Transverse colon (tissue), 4 donors: ENCODE measurements around the gene C5orf24. TPM values are rescaled to one million over a fixed set of nuclear protein-coding genes. Genes with fewer than 3 reads are reported as not detected.

Experiments
- DNase-seq: peaks from one replicate; pipeline ENCODE4 v3.0.0-alpha.2; 2019
- H3K27ac ChIP-seq, 4 donors: fragments of 200-600 bp; sonication (generic); 2 replicates each; pipeline ENCODE4 v1.5.1; 2016 to 2018; ENCODE audit warnings: inconsistent platforms in 4 of 4
- H3K27me3 ChIP-seq: fragments of 200-600 bp; sonication (generic); 2 replicates; pipeline ENCODE4 v1.5.1; 2017; ENCODE audit warnings: inconsistent platforms
- H3K36me3 ChIP-seq, 4 donors: fragments of 200-600 bp; sonication (generic); 2 replicates each; pipeline ENCODE4 v1.5.1; 2017 to 2019; ENCODE audit warnings: inconsistent platforms in 4 of 4
- H3K4me1 ChIP-seq, 4 donors: fragments of 200-600 bp; sonication (generic); 2 replicates each; pipeline ENCODE4 v1.5.1; 2017 to 2020; ENCODE audit warnings: inconsistent platforms in 4 of 4
- H3K4me3 ChIP-seq, 4 donors: fragments of 200-600 bp; sonication (generic); 1 replicate in 1 of 4; 2 replicates in 3 of 4; pipeline versions ENCODE4 v1.5.1 to v1.6.1; 2017 to 2019; ENCODE audit warnings: inconsistent platforms in 4 of 4
- H3K9me3 ChIP-seq, 2 donors: fragments of 200-600 bp; sonication (generic); 2 replicates each; pipeline ENCODE4 v1.5.1; 2017 to 2019; ENCODE audit warnings: inconsistent platforms in 2 of 2
- EP300 ChIP-seq: sonication (generic); formaldehyde crosslinking; IDR thresholded peaks from one replicate; pipeline ENCODE4 v1.6.1; 2017; ENCODE audit warnings: antibody characterized with exemption, low read depth
- POLR2A ChIP-seq: fragments of 450-650 bp; IDR thresholded peaks from one replicate; pipeline ENCODE4 v1.6.1; 2016; ENCODE audit warnings: antibody characterized with exemption, mild to moderate bottlenecking, moderate library complexity
- POLR2AphosphoS5 ChIP-seq, 3 donors: sonication (generic); formaldehyde crosslinking; IDR thresholded peaks; one replicate each; pipeline ENCODE4 v1.6.1; 2016; ENCODE audit warnings: antibody characterized with exemption in 3 of 3
- WGBS, 2 donors: methylation state at CpG; one replicate each; pipeline ENCODE4 v1.1.5; 2018; ENCODE audit warnings: low coverage in 1 of 2; 5-methylcytosine and 5-hydroxymethylcytosine counted together
- in situ Hi-C, 4 donors: fragments of 200-750 bp; cut with MboI; loops; one replicate each; pipeline versions ENCODE4 v1.15.0 to v1.15.1; 2017; ENCODE audit warnings: low sequenced_read_pairs in 3 of 4, low pct_ligation_motif_present in 1 of 4, low pct_unique_long_range_greater_than_20kb in 1 of 4
- intact Hi-C: fragments of 100-400 bp; cut with DNase I; formaldehyde crosslinking; loops from one replicate; pipeline ENCODE4 v1.15.1; 2023; ENCODE audit warnings: low total_unique reads
- total RNA-seq, 4 donors: library from RNA; depleted of rRNA; stranded (reverse); fragments of >200 nt; gene quantifications; one replicate each; pipeline ENCODE4 v1.1.0, GENCODE V29; 2016
- TF ChIP-seq, protein P1 (sequence below), 5 experiments: fragments of 200-600 bp in 3 of 5; fragments of 450-650 bp in 2 of 5; sonication (generic) in 3 of 5; IDR thresholded peaks; 1 replicate in 2 of 5; 2 replicates in 3 of 5; pipeline ENCODE4 v1.5.1; 2016 to 2017; ENCODE audit warnings: antibody characterized with exemption in 5 of 5, inconsistent platforms in 3 of 5, mild to moderate bottlenecking in 2 of 5, moderate library complexity in 1 of 5

The C5orf24 gene
- total RNA-seq, 4 donors from 2014 or later, result 22.8 to 41.9 (median 34.9) TPM

DNA sequence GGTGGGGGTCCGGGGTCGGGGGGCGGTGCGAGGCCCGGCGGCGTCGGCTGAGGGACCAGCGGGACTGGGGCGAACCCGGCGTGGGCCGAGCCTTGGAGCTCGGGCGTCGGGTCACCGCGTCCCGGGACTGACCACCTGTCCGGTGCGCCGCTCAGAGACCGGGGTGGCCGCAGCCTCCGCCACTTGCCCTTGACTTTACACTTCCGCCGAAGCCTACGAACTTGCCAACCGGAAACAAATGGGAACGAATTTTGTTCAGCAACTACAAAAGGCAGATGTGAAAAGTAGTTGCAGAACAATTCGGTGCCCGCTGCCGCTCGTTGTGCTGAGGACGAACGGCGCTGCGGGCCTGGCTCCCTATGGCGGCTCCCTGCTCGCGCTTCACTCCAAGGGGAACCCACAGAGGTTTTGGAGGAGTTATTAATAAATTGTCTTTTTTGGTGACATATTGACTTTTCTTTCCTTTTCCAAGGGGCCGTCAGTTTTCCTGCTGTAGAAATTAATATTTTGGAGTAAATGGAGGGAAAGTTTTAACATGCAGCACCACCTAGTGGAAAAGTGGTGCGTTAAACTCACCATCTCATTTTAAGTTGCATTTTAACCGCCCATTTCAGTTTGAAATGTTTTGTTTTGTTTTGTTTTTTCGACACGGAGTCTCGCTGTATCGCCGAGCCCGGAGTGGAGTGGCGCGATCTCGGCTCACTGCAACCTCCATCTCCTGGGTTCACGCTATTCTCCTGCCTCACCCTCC lies 59.7 kb downstream of the C5orf24 start:
- Histone ChIP-seq H3K27ac (peak overlapping the region; percentile 93 to 100 (median 100)), H3K36me3 (no peaks in the 10 kb centered on the region), H3K4me3 (peak overlapping the region; percentile 77 to 86 (median 80)), H3K9me3 (no peaks in the 10 kb centered on the region), H3K4me1 (peaks cover 0 to 5% (median 2%) of the 10 kb centered on the region in 4 donors), H3K27me3 (no peaks in the 10 kb centered on the region)
- in situ Hi-C loops, result loop anchor here in 2 of 4 donors (10.0 to 25.0 kb wide), 3 partner anchors 61 to 168 kb away; partner anchors contain the start of genes C5orf24 (in 1 of the 2) and CAMLG (in 1 of the 2)
- no peak for TF ChIP-seq EP300
- peak; percentile 7 for TF ChIP-seq POLR2A
- TF ChIP-seq, protein P1, sequence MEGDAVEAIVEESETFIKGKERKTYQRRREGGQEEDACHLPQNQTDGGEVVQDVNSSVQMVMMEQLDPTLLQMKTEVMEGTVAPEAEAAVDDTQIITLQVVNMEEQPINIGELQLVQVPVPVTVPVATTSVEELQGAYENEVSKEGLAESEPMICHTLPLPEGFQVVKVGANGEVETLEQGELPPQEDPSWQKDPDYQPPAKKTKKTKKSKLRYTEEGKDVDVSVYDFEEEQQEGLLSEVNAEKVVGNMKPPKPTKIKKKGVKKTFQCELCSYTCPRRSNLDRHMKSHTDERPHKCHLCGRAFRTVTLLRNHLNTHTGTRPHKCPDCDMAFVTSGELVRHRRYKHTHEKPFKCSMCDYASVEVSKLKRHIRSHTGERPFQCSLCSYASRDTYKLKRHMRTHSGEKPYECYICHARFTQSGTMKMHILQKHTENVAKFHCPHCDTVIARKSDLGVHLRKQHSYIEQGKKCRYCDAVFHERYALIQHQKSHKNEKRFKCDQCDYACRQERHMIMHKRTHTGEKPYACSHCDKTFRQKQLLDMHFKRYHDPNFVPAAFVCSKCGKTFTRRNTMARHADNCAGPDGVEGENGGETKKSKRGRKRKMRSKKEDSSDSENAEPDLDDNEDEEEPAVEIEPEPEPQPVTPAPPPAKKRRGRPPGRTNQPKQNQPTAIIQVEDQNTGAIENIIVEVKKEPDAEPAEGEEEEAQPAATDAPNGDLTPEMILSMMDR (IDR thresholded peaks at IDR 0.05), result peak; percentile 66 to 97 (median 84)
- DNase-seq, result peak; percentile 63
- 0 to 1% methylated on average over 15 to 44 of the region's 54 CpGs for WGBS, 2 donors
- intact Hi-C loops, result loop anchor here (5.0 kb wide), 1 partner anchor 58 kb away; the partner anchor contains the start of gene C5orf24

GRCh38 chr5:134906811-134907210 lies 61.0 kb downstream of the C5orf24 start:
- in situ Hi-C loops, result loop anchor here in 2 of 4 donors (10.0 to 25.0 kb wide), 3 partner anchors 62 to 170 kb away; partner anchors contain the start of genes C5orf24 (in 1 of the 2) and CAMLG (in 1 of the 2)
- peaks cover 0 to 5% (median 2%) of the 10 kb centered on the region in 4 donors for H3K4me1 ChIP-seq
- no peaks in the 10 kb centered on the region for H3K27me3 ChIP-seq
- H3K27ac ChIP-seq, result no peak overlapping the region
- TF ChIP-seq POLR2A (no peak), POLR2AphosphoS5 (IDR thresholded peaks at IDR 0.05) (no peak), EP300 (no peak)
- TF ChIP-seq, protein P1 (IDR thresholded peaks at IDR 0.05), result no peak
- H3K4me3 ChIP-seq, result no peak overlapping the region
- H3K36me3 ChIP-seq, result peaks cover 0 to 6% (median 1%) of the 10 kb centered on the region in 4 donors
- DNase-seq, result no peak
- intact Hi-C loops, result loop anchor here (5.0 kb wide), 1 partner anchor 60 kb away; the partner anchor contains the start of gene C5orf24
- H3K9me3 ChIP-seq, result no peaks in the 10 kb centered on the region
- 60 to 80% methylated on average over 1 of the region's 1 CpG for WGBS, 2 donors

Other genes starting within 250 kb of the C5orf24 start
- gene SAR1B, start 213.1 kb upstream of the C5orf24 start, total RNA-seq, result 10 to 100 TPM; 14.3 to 77.8 (median 59.8) TPM
- gene SEC24A, start 197.2 kb upstream of the C5orf24 start, total RNA-seq, result 10 to 100 TPM in 3 of 4 donors, 1 to 10 TPM in 1; 9.2 to 26.7 (median 18.6) TPM
- gene CAMLG, start 107.4 kb upstream of the C5orf24 start, total RNA-seq, result 10 to 100 TPM; 12.7 to 31.0 (median 24.2) TPM
- gene DDX46, start 87.2 kb upstream of the C5orf24 start, total RNA-seq, result 10 to 100 TPM; 28.5 to 73.3 (median 46.1) TPM
- gene TXNDC15, start 28.4 kb downstream of the C5orf24 start, total RNA-seq, result 10 to 100 TPM; 26.3 to 81.9 (median 45.6) TPM
- 10 to 100 TPM in 3 of 4 donors, 1 to 10 TPM in 1; 6.4 to 28.9 (median 11.6) TPM for gene PCBD2, start 59.2 kb downstream of the C5orf24 start, total RNA-seq
- gene CATSPER3, start 121.9 kb downstream of the C5orf24 start, total RNA-seq, result 1 to 10 TPM in 2 of 4 donors, under 1 TPM in 1, not detected in 1; 0.32 to 4.1 (median 1.1) TPM
- gene PITX1, start 188.3 kb downstream of the C5orf24 start, total RNA-seq, result 10 to 100 TPM in 1 of 4 donors, 1 to 10 TPM in 3; 3.7 to 13.9 (median 8.4) TPM